Natural killer cell (primary cell): ENCODE measurements around the gene ZNF451. TPM values are rescaled to one million over a fixed set of nuclear protein-coding genes. Genes with fewer than 3 reads are reported as not detected.

Source experiments
- ATAC-seq, 3 donors: fragments of 150-1000 bp in 2 of 3; fragments of 200-7000 bp in 1 of 3; cut with Tn5 transposase; 1 replicate in 1 of 3; 2 replicates in 2 of 3; pipeline ENCODE4 v1.10.0; 2021; ENCODE audit warnings: mild to moderate bottlenecking in 2 of 3, moderate library complexity in 2 of 3
- DNase-seq, 2 donors: peaks; one replicate each; pipeline versions ENCODE4 v3.0.0 to v3.0.0-alpha.2; 2013 to 2021; ENCODE audit warnings: mixed read lengths in 1 of 2
- H3K27ac ChIP-seq: one replicate; pipeline ENCODE4 v1.5.1; 2013; ENCODE audit warnings: mild to moderate bottlenecking, low read length
- H3K27me3 ChIP-seq: one replicate; pipeline ENCODE4 v1.6.1; 2013; ENCODE audit warnings: low read length; ENCODE audit not compliant: control insufficient read depth, insufficient read depth
- H3K36me3 ChIP-seq: one replicate; pipeline ENCODE4 v1.6.1; 2013; ENCODE audit warnings: low read length; ENCODE audit not compliant: control insufficient read depth, insufficient read depth
- H3K4me1 ChIP-seq: one replicate; pipeline ENCODE4 v1.6.1; 2013; ENCODE audit warnings: low read length; ENCODE audit not compliant: control insufficient read depth, insufficient read depth
- H3K4me3 ChIP-seq: one replicate; pipeline ENCODE4 v1.5.1; 2013; ENCODE audit warnings: low read length
- H3K9me3 ChIP-seq: one replicate; pipeline ENCODE4 v1.6.1; 2013; ENCODE audit warnings: low read length; ENCODE audit not compliant: control insufficient read depth, insufficient read depth
- H3K27ac Mint-ChIP-seq, 2 donors: one replicate each; pipeline ENCODE4 v1.8.0; 2022; ENCODE audit warnings: mild to moderate bottlenecking in 2 of 2, mixed read lengths in 2 of 2, moderate library complexity in 1 of 2
- H3K27me3 Mint-ChIP-seq, 2 donors: one replicate each; pipeline ENCODE4 v1.8.0; 2022; ENCODE audit warnings: low read depth in 2 of 2, mixed read lengths in 2 of 2
- H3K36me3 Mint-ChIP-seq: one replicate; pipeline ENCODE4 v1.8.0; 2022; ENCODE audit warnings: mixed read lengths
- H3K4me1 Mint-ChIP-seq, 2 donors: one replicate each; pipeline ENCODE4 v1.8.0; 2022; ENCODE audit warnings: mixed read lengths in 2 of 2
- H3K4me3 Mint-ChIP-seq: one replicate; pipeline ENCODE4 v1.8.0; 2022; ENCODE audit warnings: mild to moderate bottlenecking, moderate library complexity, mixed read lengths
- H3K9me3 Mint-ChIP-seq, 2 donors: one replicate each; pipeline ENCODE4 v1.8.0; 2022; ENCODE audit warnings: mixed read lengths in 2 of 2
- WGBS: methylation state at CpG from one replicate; pipeline ENCODE4 v1.1.7; 2013; ENCODE audit warnings: missing lambda C conversion rate; ENCODE audit not compliant: insufficient coverage; 5-methylcytosine and 5-hydroxymethylcytosine counted together
- intact Hi-C: fragments of 100-400 bp; cut with micrococcal nuclease; formaldehyde crosslinking; loops from one replicate; pipeline ENCODE4 v1.14.2; 2022
- total RNA-seq, 4 donors: library from RNA; stranded (reverse); fragments of 120-200 nt in 1 of 4; gene quantifications; one replicate each; pipeline versions ENCODE4 v1.2.3 to v1.2.4, GENCODE V29; 2013 to 2022
- TF ChIP-seq, protein P1 (sequence below): fragments of 200-600 bp; IDR thresholded peaks from one replicate; pipeline ENCODE4 v1.8.0; 2022; ENCODE audit warnings: antibody characterized with exemption

ZNF451 gene
- total RNA-seq, 3 donors from 2014 or later (not counting 1 experiment from before 2014, with no cell fraction given), result 121 to 131 (median 122) TPM

- no peaks in the 10 kb centered on the region for H3K4me1 ChIP-seq
- intact Hi-C loops, result no loop called here
- no peaks in the 10 kb centered on the region for H3K36me3 ChIP-seq
- Mint-ChIP-seq H3K27me3 (no peaks in the 10 kb centered on the region), H3K9me3 (no peaks in the 10 kb centered on the region), H3K36me3 (no peaks in the 10 kb centered on the region), H3K4me3 (no peak overlapping the region), H3K4me1 (no peaks in the 10 kb centered on the region), H3K27ac (no peak overlapping the region)
- TF ChIP-seq, protein P1, sequence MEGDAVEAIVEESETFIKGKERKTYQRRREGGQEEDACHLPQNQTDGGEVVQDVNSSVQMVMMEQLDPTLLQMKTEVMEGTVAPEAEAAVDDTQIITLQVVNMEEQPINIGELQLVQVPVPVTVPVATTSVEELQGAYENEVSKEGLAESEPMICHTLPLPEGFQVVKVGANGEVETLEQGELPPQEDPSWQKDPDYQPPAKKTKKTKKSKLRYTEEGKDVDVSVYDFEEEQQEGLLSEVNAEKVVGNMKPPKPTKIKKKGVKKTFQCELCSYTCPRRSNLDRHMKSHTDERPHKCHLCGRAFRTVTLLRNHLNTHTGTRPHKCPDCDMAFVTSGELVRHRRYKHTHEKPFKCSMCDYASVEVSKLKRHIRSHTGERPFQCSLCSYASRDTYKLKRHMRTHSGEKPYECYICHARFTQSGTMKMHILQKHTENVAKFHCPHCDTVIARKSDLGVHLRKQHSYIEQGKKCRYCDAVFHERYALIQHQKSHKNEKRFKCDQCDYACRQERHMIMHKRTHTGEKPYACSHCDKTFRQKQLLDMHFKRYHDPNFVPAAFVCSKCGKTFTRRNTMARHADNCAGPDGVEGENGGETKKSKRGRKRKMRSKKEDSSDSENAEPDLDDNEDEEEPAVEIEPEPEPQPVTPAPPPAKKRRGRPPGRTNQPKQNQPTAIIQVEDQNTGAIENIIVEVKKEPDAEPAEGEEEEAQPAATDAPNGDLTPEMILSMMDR, result no peak
- no peak for ATAC-seq
- DNase-seq, result no peak
- 72% methylated on average over 2 of the region's 2 CpGs for WGBS
- H3K27me3 ChIP-seq, result no peaks in the 10 kb centered on the region
- H3K4me3 ChIP-seq, result no peak overlapping the region
- H3K9me3 ChIP-seq, result no peaks in the 10 kb centered on the region
- H3K27ac ChIP-seq, result no peak overlapping the region
These were observed 117.2 kb downstream of the ZNF451 start for GRCh38 chr6:57207141-57207540.

DNA sequence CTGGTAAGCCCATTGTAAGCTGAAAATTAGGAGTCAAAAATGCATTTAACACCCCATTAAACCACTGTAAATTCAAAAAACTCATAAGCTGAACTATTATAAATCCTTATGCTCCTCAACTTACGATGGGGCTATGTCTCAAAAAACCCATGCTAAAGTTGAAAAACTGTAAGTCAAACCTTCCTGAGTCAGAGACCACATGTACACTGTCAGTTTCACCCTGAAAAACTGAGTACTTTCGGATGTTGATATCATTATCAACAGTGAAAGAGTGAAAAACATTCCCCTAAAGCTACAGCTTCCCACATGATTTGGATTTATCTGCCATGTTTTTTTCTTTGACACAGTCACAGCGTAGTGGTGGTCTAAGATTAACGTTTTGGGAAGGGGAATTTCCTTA is 117.9 kb downstream of the ZNF451 start:
- Histone ChIP-seq H3K4me3 (no peak overlapping the region), H3K9me3 (no peaks in the 10 kb centered on the region), H3K4me1 (no peaks in the 10 kb centered on the region), H3K27ac (no peak overlapping the region), H3K27me3 (no peaks in the 10 kb centered on the region), H3K36me3 (no peaks in the 10 kb centered on the region)
- intact Hi-C loops, result no loop called here
- Mint-ChIP-seq H3K4me3 (no peak overlapping the region), H3K4me1 (no peaks in the 10 kb centered on the region), H3K9me3 (no peaks in the 10 kb centered on the region), H3K36me3 (no peaks in the 10 kb centered on the region), H3K27ac (no peak overlapping the region), H3K27me3 (no peaks in the 10 kb centered on the region)
- TF ChIP-seq, protein P1, result no peak
- ATAC-seq (no peak), DNase-seq (no peak)
- WGBS, result 98% methylated on average over 4 of the region's 4 CpGs

DNA sequence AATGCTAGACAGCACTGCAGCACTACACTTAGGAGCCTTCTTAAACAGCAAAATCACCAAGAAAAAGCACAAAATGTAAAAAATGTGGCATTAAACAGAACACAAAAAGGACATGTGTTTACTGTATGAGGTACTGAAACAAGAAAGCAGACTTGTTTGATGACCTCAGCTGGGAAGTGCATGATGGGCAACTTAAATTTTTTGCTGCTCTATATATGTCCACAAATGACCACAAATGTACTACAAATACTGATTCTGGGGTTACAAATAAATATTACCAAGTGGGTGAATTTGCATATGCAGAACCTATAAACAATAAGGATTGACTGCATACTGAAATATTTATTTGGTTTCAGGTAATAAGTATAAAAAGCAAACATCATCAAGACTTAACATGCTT is 119.0 kb downstream of the ZNF451 start:
- Mint-ChIP-seq H3K4me3 (no peak overlapping the region), H3K9me3 (no peaks in the 10 kb centered on the region), H3K27ac (no peak overlapping the region), H3K36me3 (no peaks in the 10 kb centered on the region), H3K4me1 (no peaks in the 10 kb centered on the region), H3K27me3 (no peaks in the 10 kb centered on the region)
- no peaks in the 10 kb centered on the region for H3K9me3 ChIP-seq
- intact Hi-C loops, result no loop called here
- no peak for ATAC-seq
- no peak for DNase-seq
- H3K4me1 ChIP-seq, result no peaks in the 10 kb centered on the region
- H3K4me3 ChIP-seq, result no peak overlapping the region
- no peaks in the 10 kb centered on the region for H3K27me3 ChIP-seq
- H3K27ac ChIP-seq, result no peak overlapping the region
- TF ChIP-seq, protein P1, result no peak
- H3K36me3 ChIP-seq, result no peaks in the 10 kb centered on the region

GRCh38 chr6:57210060-57210459 is 120.1 kb downstream of the ZNF451 start:
- Histone ChIP-seq H3K4me1 (no peaks in the 10 kb centered on the region), H3K27ac (no peak overlapping the region), H3K27me3 (no peaks in the 10 kb centered on the region), H3K36me3 (no peaks in the 10 kb centered on the region), H3K9me3 (no peaks in the 10 kb centered on the region), H3K4me3 (no peak overlapping the region)
- Mint-ChIP-seq H3K9me3 (no peaks in the 10 kb centered on the region), H3K4me1 (no peaks in the 10 kb centered on the region), H3K4me3 (no peak overlapping the region), H3K36me3 (no peaks in the 10 kb centered on the region), H3K27me3 (peaks cover 0 to 9% of the 10 kb centered on the region in 2 donors), H3K27ac (no peak overlapping the region)
- WGBS, result 90% methylated on average over 5 of the region's 5 CpGs
- DNase-seq (no peak), ATAC-seq (no peak)
- intact Hi-C loops, result no loop called here
- TF ChIP-seq, protein P1, result no peak
